ENCODE results near the gene MRPL11.

GRCh38 chr11:66462010-66462409 lies 23.4 kb upstream of the MRPL11 start:
- no peak for TF ChIP-seq CTCF (IDR thresholded peaks at IDR 0.05)
- no peak for TF ChIP-seq POLR2A (IDR thresholded peaks at IDR 0.05)

All from uterus (tissue), 2 donors.